Breast epithelium (tissue), 4 donors: ENCODE data around the gene TGFA. TPM values are rescaled to one million over a fixed set of nuclear protein-coding genes. Genes with fewer than 3 reads are reported as not detected.

ENCODE experiments used
- DNase-seq, 2 donors: peaks; one replicate each; pipeline ENCODE4 v3.0.0-alpha.2; 2019; ENCODE audit warnings: low spot score in 2 of 2
- H3K27ac ChIP-seq, 2 donors: fragments of 200-600 bp; sonication (generic) in 1 of 2; one replicate each; pipeline ENCODE4 v1.5.1; 2016 to 2019; ENCODE audit warnings: mild to moderate bottlenecking in 1 of 2
- H3K27me3 ChIP-seq, 2 donors: fragments of 200-600 bp; sonication (generic) in 1 of 2; one replicate each; pipeline versions ENCODE4 v1.5.1 to v1.6.0; 2017 to 2019; ENCODE audit warnings: control low read depth in 1 of 2, mild to moderate bottlenecking in 1 of 2
- H3K36me3 ChIP-seq: fragments of 200-600 bp; one replicate; pipeline ENCODE4 v1.5.1; 2019
- H3K4me1 ChIP-seq, 2 donors: fragments of 200-600 bp; sonication (generic); one replicate each; pipeline ENCODE4 v1.5.1; 2016 to 2019; ENCODE audit warnings: control low read depth in 1 of 2
- H3K4me3 ChIP-seq, 3 donors: fragments of 200-600 bp; sonication (generic); 1 replicate in 2 of 3; 2 replicates in 1 of 3; pipeline ENCODE4 v1.5.1; 2016 to 2019; ENCODE audit warnings: mild to moderate bottlenecking in 3 of 3, moderate library complexity in 2 of 3
- H3K9me3 ChIP-seq, 2 donors: fragments of 200-600 bp; sonication (generic) in 1 of 2; one replicate each; pipeline ENCODE4 v1.5.1; 2016 to 2019; ENCODE audit warnings: control low read depth in 1 of 2
- POLR2A ChIP-seq: fragments of 450-650 bp; IDR thresholded peaks from one replicate; pipeline ENCODE4 v1.6.1; 2016; ENCODE audit warnings: antibody characterized with exemption, mild to moderate bottlenecking, moderate library complexity
- POLR2AphosphoS5 ChIP-seq, 3 donors: sonication (generic); formaldehyde crosslinking; IDR thresholded peaks; one replicate each; pipeline ENCODE4 v1.6.1; 2017; ENCODE audit warnings: antibody characterized with exemption in 3 of 3
- intact Hi-C: fragments of 100-400 bp; cut with DNase I; formaldehyde crosslinking; loops from one replicate; pipeline ENCODE4 v1.15.1; 2023; ENCODE audit warnings: low total_unique reads
- total RNA-seq, 3 donors: library from RNA; depleted of rRNA; stranded (reverse); fragments of >200 nt; gene quantifications; one replicate each; pipeline ENCODE4 v1.1.0, GENCODE V29; 2016
- TF ChIP-seq, protein P1 (sequence below), 3 donors: fragments of 450-650 bp; IDR thresholded peaks; one replicate each; pipeline ENCODE4 v1.5.1; 2016 to 2017; ENCODE audit warnings: antibody characterized with exemption in 3 of 3, mild to moderate bottlenecking in 3 of 3, moderate library complexity in 3 of 3

The TGFA gene
- total RNA-seq, 3 donors from 2014 or later: 1.1 to 16.1 (median 4.9) TPM

DNA sequence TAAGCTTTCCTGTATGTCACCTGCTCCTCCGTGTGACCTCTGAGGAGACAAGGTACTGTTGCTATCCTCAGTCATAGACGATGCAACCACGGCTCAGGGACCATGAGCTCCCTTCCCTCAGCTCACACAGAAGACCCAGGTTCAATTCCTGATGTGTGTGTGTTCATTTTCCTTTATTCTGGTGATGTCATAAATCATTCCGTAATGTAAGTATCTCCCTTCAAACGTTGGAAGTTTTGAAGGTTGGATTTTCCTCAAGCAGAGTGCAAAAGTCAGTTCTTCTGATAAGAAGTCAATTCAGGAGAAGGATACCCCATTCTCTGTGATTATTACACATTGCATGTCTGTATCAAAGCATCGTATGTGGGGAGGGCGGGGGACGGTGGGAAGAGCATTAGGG, 132.9 kb downstream of the TGFA start:
- no peak overlapping the region for H3K4me3 ChIP-seq
- no peaks in the 10 kb centered on the region for H3K36me3 ChIP-seq
- no peaks in the 10 kb centered on the region for H3K27me3 ChIP-seq
- H3K4me1 ChIP-seq: peaks cover 0 to 3% of the 10 kb centered on the region in 2 donors
- H3K9me3 ChIP-seq: no peaks in the 10 kb centered on the region
- TF ChIP-seq POLR2A (no peak), POLR2AphosphoS5 (IDR thresholded peaks at IDR 0.05) (no peak)
- TF ChIP-seq, protein P1, sequence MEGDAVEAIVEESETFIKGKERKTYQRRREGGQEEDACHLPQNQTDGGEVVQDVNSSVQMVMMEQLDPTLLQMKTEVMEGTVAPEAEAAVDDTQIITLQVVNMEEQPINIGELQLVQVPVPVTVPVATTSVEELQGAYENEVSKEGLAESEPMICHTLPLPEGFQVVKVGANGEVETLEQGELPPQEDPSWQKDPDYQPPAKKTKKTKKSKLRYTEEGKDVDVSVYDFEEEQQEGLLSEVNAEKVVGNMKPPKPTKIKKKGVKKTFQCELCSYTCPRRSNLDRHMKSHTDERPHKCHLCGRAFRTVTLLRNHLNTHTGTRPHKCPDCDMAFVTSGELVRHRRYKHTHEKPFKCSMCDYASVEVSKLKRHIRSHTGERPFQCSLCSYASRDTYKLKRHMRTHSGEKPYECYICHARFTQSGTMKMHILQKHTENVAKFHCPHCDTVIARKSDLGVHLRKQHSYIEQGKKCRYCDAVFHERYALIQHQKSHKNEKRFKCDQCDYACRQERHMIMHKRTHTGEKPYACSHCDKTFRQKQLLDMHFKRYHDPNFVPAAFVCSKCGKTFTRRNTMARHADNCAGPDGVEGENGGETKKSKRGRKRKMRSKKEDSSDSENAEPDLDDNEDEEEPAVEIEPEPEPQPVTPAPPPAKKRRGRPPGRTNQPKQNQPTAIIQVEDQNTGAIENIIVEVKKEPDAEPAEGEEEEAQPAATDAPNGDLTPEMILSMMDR (IDR thresholded peaks at IDR 0.05): no peak
- intact Hi-C loops: no loop called here
- H3K27ac ChIP-seq: peak overlapping the region; percentile 78 to 83
- no peak for DNase-seq

DNA sequence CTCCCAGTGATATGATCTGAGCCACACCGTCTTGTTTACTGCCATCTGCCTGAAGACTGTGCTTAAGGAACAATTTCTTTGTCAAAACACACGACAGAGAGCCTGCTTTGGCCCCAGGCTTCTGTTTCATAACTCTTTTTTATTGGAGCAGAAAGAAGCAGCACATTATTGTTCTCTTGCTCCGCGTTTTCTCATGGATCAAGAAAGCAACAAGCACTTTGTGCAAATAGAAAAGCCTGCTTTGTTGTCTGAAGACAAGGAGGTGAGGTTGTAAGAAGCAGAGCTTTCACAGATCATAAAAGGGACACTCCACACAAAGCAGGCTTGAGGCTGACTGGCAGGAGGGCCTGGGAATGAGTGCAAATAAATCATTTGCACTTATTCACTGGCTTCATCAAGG, 133.5 kb downstream of the TGFA start:
- peak in 1 of 3 donors; percentile 9 for TF ChIP-seq POLR2AphosphoS5 (IDR thresholded peaks at IDR 0.05)
- TF ChIP-seq, protein P1 (IDR thresholded peaks at IDR 0.05): no peak
- no peak for TF ChIP-seq POLR2A
- H3K27me3 ChIP-seq: no peaks in the 10 kb centered on the region
- H3K9me3 ChIP-seq: no peaks in the 10 kb centered on the region
- intact Hi-C loops: no loop called here
- peaks cover 0 to 3% of the 10 kb centered on the region in 2 donors for H3K4me1 ChIP-seq
- no peak overlapping the region for H3K4me3 ChIP-seq
- no peaks in the 10 kb centered on the region for H3K36me3 ChIP-seq
- DNase-seq: peak in 1 of 2 donors; percentile 46
- peak overlapping the region; percentile 78 to 83 for H3K27ac ChIP-seq

GRCh38 chr2:70418514-70418913, 135.1 kb downstream of the TGFA start:
- no peak for TF ChIP-seq POLR2A
- TF ChIP-seq, protein P1 (IDR thresholded peaks at IDR 0.05): no peak
- no peak for TF ChIP-seq POLR2AphosphoS5 (IDR thresholded peaks at IDR 0.05)
- intact Hi-C loops: no loop called here
- H3K4me3 ChIP-seq: no peak overlapping the region

GRCh38 chr2:70417011-70417410, 136.6 kb downstream of the TGFA start:
- TF ChIP-seq, protein P1 (IDR thresholded peaks at IDR 0.05): no peak
- TF ChIP-seq POLR2AphosphoS5 (IDR thresholded peaks at IDR 0.05): no peak
- TF ChIP-seq POLR2A: no peak
- Histone ChIP-seq H3K4me1 (peaks cover 0 to 3% of the 10 kb centered on the region in 2 donors), H3K9me3 (no peaks in the 10 kb centered on the region), H3K27ac (no peak overlapping the region), H3K4me3 (no peak overlapping the region), H3K36me3 (no peaks in the 10 kb centered on the region), H3K27me3 (no peaks in the 10 kb centered on the region)
- intact Hi-C loops: no loop called here
- DNase-seq: no peak

More at GRCh38 chr2:70418514-70418913, 135.1 kb downstream of the TGFA start:
- DNase-seq: no peak
- H3K27ac ChIP-seq: no peak overlapping the region
- no peaks in the 10 kb centered on the region for H3K36me3 ChIP-seq
- peaks cover 0 to 3% of the 10 kb centered on the region in 2 donors for H3K4me1 ChIP-seq
- no peaks in the 10 kb centered on the region for H3K27me3 ChIP-seq
- no peaks in the 10 kb centered on the region for H3K9me3 ChIP-seq

DNA sequence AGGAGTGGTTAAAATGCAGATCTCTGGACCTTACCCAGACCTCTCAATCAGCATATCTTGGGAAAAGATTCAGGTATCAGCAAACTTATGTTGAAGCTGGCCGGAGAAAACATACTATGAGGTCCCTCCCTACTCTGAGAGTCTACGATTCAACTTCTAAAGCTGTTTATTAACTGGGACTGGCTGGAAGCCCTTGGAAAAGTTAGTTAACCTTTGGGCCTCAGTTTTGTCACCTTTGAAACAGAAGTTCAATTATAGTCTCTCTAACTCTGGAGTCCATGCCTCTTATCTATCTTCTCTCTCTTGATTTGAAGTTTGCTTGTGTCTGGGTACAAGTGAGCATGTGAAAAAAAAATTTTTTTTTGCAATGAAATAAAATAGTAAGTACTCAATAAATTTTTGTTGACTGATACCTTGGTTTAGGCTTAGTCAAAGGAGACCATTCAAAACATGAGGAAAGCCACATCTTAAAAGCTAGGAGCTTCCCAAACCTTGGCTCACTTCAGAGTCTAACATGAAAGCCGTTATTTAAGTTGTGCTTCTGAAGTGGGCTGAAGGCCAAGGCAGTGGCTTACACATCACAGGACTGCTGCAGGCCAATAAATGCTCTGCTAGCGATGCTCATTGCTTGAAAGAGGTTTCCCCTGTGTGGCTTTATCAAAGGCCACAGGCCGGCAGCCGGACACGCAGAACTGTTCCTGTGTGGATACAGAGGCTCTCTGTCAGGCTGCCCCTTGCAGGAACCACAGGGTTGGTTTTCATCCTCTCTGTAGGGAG, 141.1 kb downstream of the TGFA start:
- Histone ChIP-seq H3K27ac (no peak overlapping the region), H3K27me3 (no peaks in the 10 kb centered on the region), H3K36me3 (no peaks in the 10 kb centered on the region), H3K4me3 (no peak overlapping the region), H3K4me1 (no peaks in the 10 kb centered on the region), H3K9me3 (no peaks in the 10 kb centered on the region)
- TF ChIP-seq POLR2AphosphoS5 (IDR thresholded peaks at IDR 0.05): no peak
- TF ChIP-seq, protein P1 (IDR thresholded peaks at IDR 0.05): no peak
- no peak for TF ChIP-seq POLR2A
- intact Hi-C loops: no loop called here
- no peak for DNase-seq
